Measurements from ENCODE around the gene FBXL20.
"Not testable (repeated sequence)": the region's sequence is repeated elsewhere in the genome, so short reads cannot be mapped to it uniquely, and the experiment has no call there.

The FBXL20 gene

GRCh38 chr17:39251997-39252396 is 149.4 kb downstream of the FBXL20 start:
- DNase-seq: no peak

- DNase-seq: not testable (repeated sequence)
These were observed 151.3 kb downstream of the FBXL20 start for GRCh38 chr17:39250076-39250475.

GRCh38 chr17:39246274-39246673 is 155.2 kb downstream of the FBXL20 start:
- no peak for DNase-seq

- peak; percentile 70 for DNase-seq
These were observed 156.5 kb downstream of the FBXL20 start for GRCh38 chr17:39244600-39245570.

GRCh38 chr17:39244016-39244599 is 157.3 kb downstream of the FBXL20 start:
- DNase-seq: no peak

GRCh38 chr17:39243155-39243554 is 158.3 kb downstream of the FBXL20 start:
- DNase-seq: no peak

GRCh38 chr17:39240631-39241030 is 160.8 kb downstream of the FBXL20 start:
- no peak for DNase-seq

- DNase-seq: peak; percentile 57
These were observed 161.6 kb downstream of the FBXL20 start for GRCh38 chr17:39239640-39240314.

- DNase-seq: no peak
These were observed 163.0 kb downstream of the FBXL20 start for GRCh38 chr17:39238311-39238972.

- no peak for DNase-seq
These were observed 163.8 kb downstream of the FBXL20 start for GRCh38 chr17:39237586-39237985.

- DNase-seq: no peak
These were observed 164.4 kb downstream of the FBXL20 start for GRCh38 chr17:39236981-39237441.

GRCh38 chr17:39236450-39236927 is 164.9 kb downstream of the FBXL20 start:
- no peak for DNase-seq

GRCh38 chr17:39235555-39236449 is 165.6 kb downstream of the FBXL20 start:
- no peak for DNase-seq

- DNase-seq: no peak
These were observed 169.6 kb downstream of the FBXL20 start for GRCh38 chr17:39231591-39232551.

- DNase-seq: no peak
These were observed 170.3 kb downstream of the FBXL20 start for GRCh38 chr17:39231091-39231561.

- DNase-seq: no peak
These were observed 171.1 kb downstream of the FBXL20 start for GRCh38 chr17:39230361-39230760.

GRCh38 chr17:39229274-39229913 is 172.0 kb downstream of the FBXL20 start:
- no peak for DNase-seq

- DNase-seq: no peak
These were observed 174.0 kb downstream of the FBXL20 start for GRCh38 chr17:39227364-39227919.

Data from right kidney (tissue), 1 donor.